ENCODE measurements around the gene HELB.

GRCh38 chr12:66320996-66321395 lies 18.7 kb downstream of the HELB start:
- no peak for TF ChIP-seq REST (IDR thresholded peaks at IDR 0.05; ENCODE audit: insufficient read depth in 1 of 2, low read depth in 2 of 2, low read length in 2 of 2)
- TF ChIP-seq POLR2AphosphoS5 (IDR thresholded peaks at IDR 0.05; ENCODE audit: low read depth, low read length) = no peak
- no peak for TF ChIP-seq TAF1 (IDR thresholded peaks at IDR 0.05; ENCODE audit: borderline replicate concordance, insufficient read depth, low read length)
- TF ChIP-seq FOXP2 (optimal IDR thresholded peaks at IDR 0.05; ENCODE audit: borderline replicate concordance, extremely low read depth, extremely low read length, insufficient read depth) = no peak
- TF ChIP-seq SIN3A (IDR thresholded peaks at IDR 0.05; ENCODE audit: borderline replicate concordance, insufficient read depth, low read length) = no peak
